ENCODE data around the gene MYO18A.
"Not testable (repeated sequence)": the region's sequence is repeated elsewhere in the genome, so short reads cannot be mapped to it uniquely, and the experiment has no call there.

DNA sequence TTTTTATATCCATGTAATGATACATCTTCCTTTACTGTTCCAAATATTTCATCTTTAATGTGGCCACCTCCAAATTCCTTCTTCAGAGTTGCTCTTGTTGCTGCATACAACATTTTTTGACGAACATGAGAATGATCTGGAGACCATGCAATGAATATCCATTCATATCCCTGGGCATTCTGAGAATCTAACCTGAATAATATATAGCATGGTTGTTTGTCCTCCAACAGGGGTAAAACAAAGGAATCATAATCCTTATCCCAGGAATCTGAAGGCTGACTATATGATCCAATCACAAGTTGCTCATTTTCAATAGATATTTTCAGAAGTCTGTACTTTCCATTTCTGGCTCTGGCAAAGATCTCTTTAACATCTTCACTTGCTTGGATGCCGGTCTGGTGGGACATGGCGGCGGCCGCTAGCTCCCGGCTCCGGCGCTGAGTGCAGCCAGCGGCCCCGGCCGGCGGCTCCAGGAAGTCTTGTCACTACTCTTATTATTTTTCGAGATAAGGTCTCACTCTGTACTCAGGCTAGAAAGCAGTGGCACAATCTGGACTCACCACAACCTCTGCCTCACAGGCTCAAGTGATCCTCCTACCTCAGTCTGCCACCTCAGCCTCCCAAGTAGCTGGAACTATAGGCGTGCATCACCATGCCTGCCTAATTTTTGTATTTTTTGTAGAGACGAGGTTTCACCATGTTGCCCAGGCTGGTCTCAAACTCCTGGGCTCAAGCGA is 24.0 kb upstream of the MYO18A start:
- TF ChIP-seq, protein P1, sequence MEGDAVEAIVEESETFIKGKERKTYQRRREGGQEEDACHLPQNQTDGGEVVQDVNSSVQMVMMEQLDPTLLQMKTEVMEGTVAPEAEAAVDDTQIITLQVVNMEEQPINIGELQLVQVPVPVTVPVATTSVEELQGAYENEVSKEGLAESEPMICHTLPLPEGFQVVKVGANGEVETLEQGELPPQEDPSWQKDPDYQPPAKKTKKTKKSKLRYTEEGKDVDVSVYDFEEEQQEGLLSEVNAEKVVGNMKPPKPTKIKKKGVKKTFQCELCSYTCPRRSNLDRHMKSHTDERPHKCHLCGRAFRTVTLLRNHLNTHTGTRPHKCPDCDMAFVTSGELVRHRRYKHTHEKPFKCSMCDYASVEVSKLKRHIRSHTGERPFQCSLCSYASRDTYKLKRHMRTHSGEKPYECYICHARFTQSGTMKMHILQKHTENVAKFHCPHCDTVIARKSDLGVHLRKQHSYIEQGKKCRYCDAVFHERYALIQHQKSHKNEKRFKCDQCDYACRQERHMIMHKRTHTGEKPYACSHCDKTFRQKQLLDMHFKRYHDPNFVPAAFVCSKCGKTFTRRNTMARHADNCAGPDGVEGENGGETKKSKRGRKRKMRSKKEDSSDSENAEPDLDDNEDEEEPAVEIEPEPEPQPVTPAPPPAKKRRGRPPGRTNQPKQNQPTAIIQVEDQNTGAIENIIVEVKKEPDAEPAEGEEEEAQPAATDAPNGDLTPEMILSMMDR (IDR thresholded peaks at IDR 0.05): not testable (repeated sequence)
- not testable (repeated sequence) for TF ChIP-seq POLR2A (IDR thresholded peaks at IDR 0.05)
